ENCODE results near the gene SLC4A4. TPM values are rescaled to one million over a fixed set of nuclear protein-coding genes. Genes with fewer than 3 reads are reported as not detected.

SLC4A4 gene
- total and polyA plus RNA-seq, 8 donors: 84.1 to 400 (median 243) TPM

GRCh38 chr4:71541541-71541940 is 202.7 kb downstream of the SLC4A4 start:
- no peak for DNase-seq
- Histone ChIP-seq H3K4me1 (no peaks in the 10 kb centered on the region), H3K36me3 (no peaks in the 10 kb centered on the region), H3K9me3 (no peaks in the 10 kb centered on the region), H3K27me3 (no peaks in the 10 kb centered on the region), H3K4me3 (no peak overlapping the region), H3K27ac (no peak overlapping the region)
- ATAC-seq: no peak
- no peak for TF ChIP-seq CTCF (IDR thresholded peaks at IDR 0.05)
- no peak for FAIRE-seq
- WGBS, 2 donors: 91 to 92% methylated on average over 2 of the region's 2 CpGs
- intact Hi-C loops (cut with DNase I): no loop called here

GRCh38 chr4:71545168-71545567 is 206.3 kb downstream of the SLC4A4 start:
- no peak for FAIRE-seq
- Histone ChIP-seq H3K27me3 (no peaks in the 10 kb centered on the region), H3K36me3 (no peaks in the 10 kb centered on the region), H3K4me3 (no peak overlapping the region), H3K27ac (peak overlapping the region in 1 of 4 donors; percentile 5), H3K4me1 (peaks cover 7 to 22% (median 19%) of the 10 kb centered on the region in 3 donors), H3K9me3 (no peaks in the 10 kb centered on the region)
- intact Hi-C loops (cut with DNase I): no loop called here
- ATAC-seq: no peak
- 61 to 62% methylated on average over 3 of the region's 3 CpGs for WGBS, 2 donors
- no peak for DNase-seq
- no peak for TF ChIP-seq CTCF (IDR thresholded peaks at IDR 0.05)

GRCh38 chr4:71549516-71550160 is 210.8 kb downstream of the SLC4A4 start:
- ATAC-seq (peak in 2 of 4 donors; percentile 12 to 18), DNase-seq (no peak), FAIRE-seq (no peak)
- Histone ChIP-seq H3K9me3 (no peaks in the 10 kb centered on the region), H3K36me3 (peaks cover 0 to 1% (median 0%) of the 10 kb centered on the region in 3 donors), H3K4me1 (peaks cover 7 to 31% (median 29%) of the 10 kb centered on the region in 3 donors), H3K27me3 (no peaks in the 10 kb centered on the region), H3K27ac (peak overlapping the region in 2 of 4 donors; percentile 32 to 53), H3K4me3 (no peak overlapping the region)
- no peak for TF ChIP-seq CTCF (IDR thresholded peaks at IDR 0.05)
- WGBS, 2 donors: 55 to 61% methylated on average over 3 of the region's 3 CpGs
- intact Hi-C loops (cut with DNase I): no loop called here

- Histone ChIP-seq H3K27ac (peak overlapping the region in 2 of 4 donors; percentile 32 to 53), H3K4me1 (peaks cover 7 to 31% (median 29%) of the 10 kb centered on the region in 3 donors), H3K36me3 (peaks cover 0 to 3% (median 0%) of the 10 kb centered on the region in 3 donors), H3K9me3 (no peaks in the 10 kb centered on the region), H3K4me3 (no peak overlapping the region), H3K27me3 (no peaks in the 10 kb centered on the region)
- intact Hi-C loops (cut with DNase I): no loop called here
- TF ChIP-seq CTCF (IDR thresholded peaks at IDR 0.05): no peak
- FAIRE-seq: no peak
- WGBS, 2 donors: 39 to 40% methylated on average over 7 of the region's 7 CpGs
- ATAC-seq: peak; percentile 65 to 73 (median 69)
- no peak for DNase-seq
Observed at GRCh38 chr4:71550220-71551165, 211.7 kb downstream of the SLC4A4 start.
